Central memory CD8-positive, alpha-beta T cell (primary cell): ENCODE measurements around the gene RNF152.

Experiments
- ATAC-seq: fragments of 150-1000 bp; cut with Tn5 transposase; replicated peaks from 2 replicates; pipeline ENCODE4 v1.10.0; 2022; ENCODE audit warnings: mild to moderate bottlenecking, moderate FRiP score, moderate number of reproducible peaks; ENCODE audit not compliant: poor library complexity, severe bottlenecking; ENCODE audit errors: extremely low read depth
- DNase-seq, 2 donors: peaks; one replicate each; pipeline ENCODE4 v3.0.0; 2021; ENCODE audit warnings: low spot score in 2 of 2
- H3K27ac Mint-ChIP-seq: one replicate; pipeline ENCODE4 v1.8.0; 2022; ENCODE audit warnings: low read depth, mild to moderate bottlenecking, moderate library complexity, mixed read lengths
- H3K27me3 Mint-ChIP-seq: one replicate; pipeline ENCODE4 v1.8.0; 2022; ENCODE audit warnings: mixed read lengths
- H3K36me3 Mint-ChIP-seq: one replicate; pipeline ENCODE4 v1.8.0; 2022; ENCODE audit warnings: mild to moderate bottlenecking, moderate library complexity, mixed read lengths; ENCODE audit not compliant: insufficient read depth
- H3K4me1 Mint-ChIP-seq: one replicate; pipeline ENCODE4 v1.8.0; 2022; ENCODE audit warnings: mixed read lengths
- H3K4me3 Mint-ChIP-seq: one replicate; pipeline ENCODE4 v1.8.0; 2022; ENCODE audit warnings: mild to moderate bottlenecking, moderate library complexity, mixed read lengths
- H3K9me3 Mint-ChIP-seq: one replicate; pipeline ENCODE4 v1.8.0; 2022; ENCODE audit warnings: mixed read lengths

RNF152 gene

DNA sequence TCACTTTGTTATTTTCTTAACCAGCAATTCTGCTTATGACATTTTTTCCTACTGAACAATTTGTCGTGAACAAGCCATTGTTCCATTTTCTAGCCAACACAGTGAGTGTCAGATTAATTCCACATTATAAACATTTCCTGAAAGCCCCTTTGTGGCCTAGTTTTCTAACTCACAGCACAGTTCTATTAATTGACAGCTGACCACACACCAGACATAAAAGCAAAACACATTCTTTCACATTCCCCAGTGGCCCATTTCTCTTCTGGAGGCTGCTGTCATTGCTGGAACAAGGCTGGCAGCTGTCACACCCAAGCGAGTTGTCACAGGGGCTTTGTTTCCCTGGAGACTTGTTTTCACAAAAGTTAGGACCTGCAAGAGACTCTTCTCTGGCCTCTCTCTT, 50.7 kb downstream of the RNF152 start:
- no peak for DNase-seq
- Mint-ChIP-seq H3K4me1 (no peaks in the 10 kb centered on the region), H3K9me3 (no peaks in the 10 kb centered on the region), H3K36me3 (no peaks in the 10 kb centered on the region), H3K27me3 (peaks cover 45% of the 10 kb centered on the region), H3K27ac (no peak overlapping the region), H3K4me3 (no peak overlapping the region)
- no peak for ATAC-seq

DNA sequence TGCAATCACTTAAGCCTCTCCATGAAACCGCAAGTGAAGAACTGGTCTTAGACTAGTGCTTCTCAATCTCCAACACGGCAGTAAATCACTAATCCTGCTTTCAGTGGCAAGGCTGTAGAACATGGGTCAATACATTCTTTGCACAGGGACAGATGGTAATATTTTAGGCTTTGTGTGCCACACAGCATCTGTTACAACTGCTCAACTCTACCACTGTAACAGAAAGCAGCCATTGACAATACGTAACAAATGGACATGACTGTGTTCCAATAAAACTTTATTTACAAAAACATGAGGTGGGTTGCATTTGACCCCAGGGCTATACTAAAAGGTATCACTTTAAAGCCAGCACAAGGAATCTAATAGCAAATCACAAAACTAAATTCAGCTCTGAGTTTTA, 51.1 kb downstream of the RNF152 start:
- Mint-ChIP-seq H3K4me3 (no peak overlapping the region), H3K27ac (no peak overlapping the region), H3K36me3 (no peaks in the 10 kb centered on the region), H3K27me3 (peaks cover 42% of the 10 kb centered on the region), H3K9me3 (no peaks in the 10 kb centered on the region), H3K4me1 (no peaks in the 10 kb centered on the region)
- DNase-seq (no peak), ATAC-seq (no peak)

DNA sequence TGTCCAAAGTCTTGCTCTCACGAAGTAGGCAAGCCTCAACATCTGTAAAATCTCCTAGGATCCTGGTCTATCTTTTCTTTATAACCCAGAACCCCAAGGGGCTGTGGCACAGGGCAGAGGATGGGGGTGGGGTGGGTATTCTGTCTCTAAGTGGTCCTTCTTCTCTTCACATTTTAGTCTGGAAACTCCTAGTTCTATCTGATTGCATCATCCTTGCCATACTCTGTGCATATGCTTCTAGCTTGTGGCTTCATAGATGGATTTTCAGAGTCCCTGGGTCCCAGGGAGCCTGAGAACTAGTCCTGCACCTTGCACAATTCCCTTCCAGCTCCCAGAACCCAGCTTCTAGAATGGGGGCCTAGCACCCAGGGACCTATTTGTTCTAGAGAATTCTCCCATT, 52.5 kb downstream of the RNF152 start:
- Mint-ChIP-seq H3K9me3 (no peaks in the 10 kb centered on the region), H3K27ac (no peak overlapping the region), H3K36me3 (no peaks in the 10 kb centered on the region), H3K4me1 (no peaks in the 10 kb centered on the region), H3K27me3 (peaks cover 31% of the 10 kb centered on the region), H3K4me3 (no peak overlapping the region)
- ATAC-seq (no peak), DNase-seq (no peak)

DNA sequence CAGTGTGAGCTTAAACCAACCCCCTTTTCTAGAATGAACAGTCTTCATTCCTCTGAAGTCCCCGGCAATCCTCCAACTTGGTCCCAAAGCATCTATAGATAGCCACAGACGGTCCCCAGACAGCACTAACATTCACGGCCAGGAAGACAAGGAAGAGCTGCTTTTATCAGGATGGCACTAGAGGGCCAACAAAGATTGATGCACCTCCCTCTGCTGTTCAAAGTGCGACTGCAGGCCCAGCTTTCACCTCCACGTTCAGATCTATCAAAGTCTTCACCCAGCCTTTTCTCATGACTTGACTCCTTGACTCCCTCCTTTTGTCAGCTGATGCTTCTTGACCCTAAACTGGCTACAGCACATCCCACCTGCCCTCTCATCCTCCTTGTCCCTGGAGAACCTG, 54.3 kb downstream of the RNF152 start:
- no peak for ATAC-seq
- Mint-ChIP-seq H3K27me3 (peaks cover 25% of the 10 kb centered on the region), H3K9me3 (no peaks in the 10 kb centered on the region), H3K36me3 (no peaks in the 10 kb centered on the region), H3K4me3 (no peak overlapping the region), H3K4me1 (peaks cover 7% of the 10 kb centered on the region), H3K27ac (no peak overlapping the region)
- DNase-seq: no peak

DNA sequence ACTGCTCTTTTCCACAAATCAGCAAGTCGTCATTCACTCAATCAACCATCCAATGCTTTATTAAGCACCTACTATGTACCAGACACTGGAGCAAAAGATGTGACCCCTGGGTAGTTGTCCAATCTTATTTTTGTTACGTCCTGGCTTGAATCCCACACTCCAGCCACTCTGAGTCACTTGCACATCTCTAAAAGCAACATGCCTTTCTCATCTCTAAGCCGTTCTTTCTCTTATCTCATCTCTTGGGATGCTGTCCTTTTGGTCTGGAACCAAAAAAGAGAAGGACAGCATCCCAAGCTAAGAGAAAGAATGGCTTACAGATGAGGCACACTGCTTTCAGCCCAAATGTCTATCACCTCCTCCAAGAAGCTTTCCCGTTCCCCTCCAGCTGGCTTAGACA, 58.8 kb downstream of the RNF152 start:
- H3K9me3 Mint-ChIP-seq: no peaks in the 10 kb centered on the region
- H3K4me1 Mint-ChIP-seq: peaks cover 16% of the 10 kb centered on the region
- peaks cover 30% of the 10 kb centered on the region for H3K27me3 Mint-ChIP-seq
- H3K36me3 Mint-ChIP-seq: no peaks in the 10 kb centered on the region
- no peak for DNase-seq
- H3K27ac Mint-ChIP-seq: no peak overlapping the region
- H3K4me3 Mint-ChIP-seq: no peak overlapping the region
- ATAC-seq: no peak

DNA sequence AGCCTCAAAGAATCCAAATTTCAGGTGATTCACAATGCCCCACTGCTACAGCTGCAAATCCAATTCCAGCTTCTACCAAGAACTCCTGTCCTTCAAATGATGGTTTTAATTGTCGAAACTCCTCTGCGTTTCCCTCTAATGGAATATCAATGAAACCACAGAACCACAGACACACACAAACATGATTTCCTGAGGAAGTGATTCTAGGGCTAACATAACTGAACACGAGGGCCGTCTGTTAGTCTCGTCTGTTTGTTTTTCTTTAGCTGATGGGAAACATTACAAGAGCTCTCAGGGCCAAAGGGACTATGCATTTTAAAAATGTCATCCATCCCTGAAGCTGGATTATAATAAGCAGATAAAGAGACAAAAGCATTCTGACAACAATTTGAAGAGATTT, 59.4 kb downstream of the RNF152 start:
- ATAC-seq (peak; percentile 19), DNase-seq (no peak)
- H3K27me3 Mint-ChIP-seq: peaks cover 34% of the 10 kb centered on the region
- no peaks in the 10 kb centered on the region for H3K9me3 Mint-ChIP-seq
- H3K36me3 Mint-ChIP-seq: no peaks in the 10 kb centered on the region
- H3K4me3 Mint-ChIP-seq: no peak overlapping the region
- H3K27ac Mint-ChIP-seq: no peak overlapping the region
- peaks cover 16% of the 10 kb centered on the region for H3K4me1 Mint-ChIP-seq

DNA sequence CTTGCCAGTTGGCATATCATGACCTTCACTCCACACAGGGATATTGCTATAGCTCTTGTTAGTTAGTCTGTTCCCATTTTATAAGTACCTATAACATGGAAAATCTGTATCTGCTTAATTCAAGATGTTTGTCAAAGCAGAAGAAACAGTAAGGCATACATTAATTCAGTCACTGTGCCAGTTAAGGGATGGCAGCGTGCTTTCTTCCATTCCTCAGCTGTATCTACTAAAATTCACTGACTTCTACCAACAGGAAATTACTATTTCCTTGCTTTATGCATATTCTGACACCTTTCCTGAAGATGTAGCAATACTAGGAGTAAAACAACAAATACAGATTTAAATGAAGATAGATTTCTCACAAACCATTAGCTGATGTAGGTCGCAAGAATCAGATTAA, 59.9 kb downstream of the RNF152 start:
- H3K4me3 Mint-ChIP-seq: no peak overlapping the region
- no peak overlapping the region for H3K27ac Mint-ChIP-seq
- DNase-seq (no peak), ATAC-seq (no peak)
- no peaks in the 10 kb centered on the region for H3K36me3 Mint-ChIP-seq
- H3K4me1 Mint-ChIP-seq: peaks cover 16% of the 10 kb centered on the region
- peaks cover 34% of the 10 kb centered on the region for H3K27me3 Mint-ChIP-seq
- H3K9me3 Mint-ChIP-seq: no peaks in the 10 kb centered on the region

DNA sequence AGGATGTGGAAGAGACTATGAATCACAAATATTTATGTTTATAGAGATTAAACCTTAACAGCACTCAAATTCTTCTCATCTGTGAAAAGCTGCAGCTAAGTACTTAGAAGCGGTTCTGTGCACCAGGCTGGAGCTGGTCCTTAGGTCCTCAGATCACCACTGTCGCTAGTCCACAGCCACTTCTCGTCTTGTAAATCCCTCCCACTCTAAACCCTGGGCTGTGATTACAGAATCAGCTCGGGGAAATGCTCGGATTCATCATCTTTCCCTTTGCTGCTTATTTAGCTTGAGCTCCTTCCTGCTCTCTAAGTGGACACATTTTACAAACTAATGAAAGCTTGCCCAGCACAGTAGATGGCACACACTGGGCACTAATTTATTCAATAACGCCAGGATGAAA, 61.7 kb downstream of the RNF152 start:
- no peaks in the 10 kb centered on the region for H3K9me3 Mint-ChIP-seq
- no peak overlapping the region for H3K4me3 Mint-ChIP-seq
- H3K27ac Mint-ChIP-seq: no peak overlapping the region
- peaks cover 29% of the 10 kb centered on the region for H3K27me3 Mint-ChIP-seq
- H3K36me3 Mint-ChIP-seq: no peaks in the 10 kb centered on the region
- no peak for ATAC-seq
- no peak for DNase-seq
- peaks cover 16% of the 10 kb centered on the region for H3K4me1 Mint-ChIP-seq

DNA sequence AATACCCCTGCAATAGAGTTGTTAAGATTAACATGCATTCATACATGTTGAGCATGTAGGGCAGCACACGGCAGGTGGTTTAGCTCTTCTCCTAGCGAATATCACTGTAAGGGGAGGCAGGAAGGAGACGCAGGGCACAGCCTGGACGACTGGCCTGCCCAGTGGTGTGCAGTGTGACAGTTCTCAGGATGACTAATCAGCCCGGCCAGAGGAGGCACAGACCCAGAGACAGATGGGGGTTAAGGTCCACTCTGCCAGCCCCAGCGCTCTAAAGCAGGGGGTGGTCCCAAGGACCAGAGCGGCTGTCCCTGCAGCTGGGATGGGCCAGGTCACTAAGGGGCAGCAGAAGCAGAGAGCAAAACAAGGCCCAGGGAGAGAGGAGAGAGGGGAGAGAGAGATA, 63.7 kb downstream of the RNF152 start:
- peaks cover 14% of the 10 kb centered on the region for H3K4me1 Mint-ChIP-seq
- no peaks in the 10 kb centered on the region for H3K9me3 Mint-ChIP-seq
- no peaks in the 10 kb centered on the region for H3K36me3 Mint-ChIP-seq
- no peak overlapping the region for H3K27ac Mint-ChIP-seq
- DNase-seq (no peak), ATAC-seq (no peak)
- H3K4me3 Mint-ChIP-seq: no peak overlapping the region
- H3K27me3 Mint-ChIP-seq: peaks cover 29% of the 10 kb centered on the region

DNA sequence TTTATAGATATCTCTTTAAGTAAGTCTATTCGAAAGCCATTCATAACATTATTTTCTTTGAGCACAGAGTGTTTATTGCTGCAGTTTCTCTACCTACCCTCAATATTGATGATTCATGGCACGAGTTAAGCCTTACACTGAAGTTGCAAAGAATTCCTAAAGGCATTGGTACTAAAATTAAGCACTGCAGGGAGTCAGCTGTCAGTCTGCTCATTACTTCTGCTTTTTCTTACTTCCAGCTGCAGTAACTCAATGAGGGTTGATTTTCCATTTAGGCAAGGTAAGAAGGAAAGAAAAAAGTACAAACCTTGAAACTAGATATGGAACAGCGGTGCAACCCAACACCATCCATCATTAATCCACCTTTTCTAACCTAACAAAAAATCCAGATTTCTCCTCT, 65.2 kb downstream of the RNF152 start:
- H3K9me3 Mint-ChIP-seq: no peaks in the 10 kb centered on the region
- ATAC-seq: no peak
- H3K27ac Mint-ChIP-seq: no peak overlapping the region
- no peaks in the 10 kb centered on the region for H3K36me3 Mint-ChIP-seq
- no peaks in the 10 kb centered on the region for H3K4me1 Mint-ChIP-seq
- peaks cover 29% of the 10 kb centered on the region for H3K27me3 Mint-ChIP-seq
- DNase-seq: no peak
- H3K4me3 Mint-ChIP-seq: no peak overlapping the region

DNA sequence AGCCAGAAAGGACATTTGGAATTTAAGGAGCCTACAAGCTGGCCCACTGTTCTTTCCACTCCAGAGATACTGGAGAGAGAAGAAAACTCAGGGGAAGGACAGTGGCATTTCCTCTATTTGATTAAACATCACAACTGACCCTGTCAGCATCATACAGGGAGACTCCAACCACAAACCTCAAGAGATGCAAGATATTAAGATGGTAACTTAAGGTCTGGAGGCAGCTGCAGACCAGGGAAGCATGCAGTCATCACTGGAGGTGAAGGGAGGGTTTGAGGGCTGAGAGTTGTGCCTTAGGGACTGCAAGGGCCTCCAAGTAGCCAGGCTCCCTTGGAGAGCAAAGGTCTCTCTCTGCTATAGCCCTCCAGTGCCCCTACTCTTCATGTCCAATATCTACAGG, 67.4 kb downstream of the RNF152 start:
- no peaks in the 10 kb centered on the region for H3K4me1 Mint-ChIP-seq
- H3K36me3 Mint-ChIP-seq: no peaks in the 10 kb centered on the region
- no peak for DNase-seq
- H3K4me3 Mint-ChIP-seq: no peak overlapping the region
- H3K9me3 Mint-ChIP-seq: no peaks in the 10 kb centered on the region
- H3K27me3 Mint-ChIP-seq: peaks cover 25% of the 10 kb centered on the region
- no peak overlapping the region for H3K27ac Mint-ChIP-seq
- ATAC-seq: no peak

DNA sequence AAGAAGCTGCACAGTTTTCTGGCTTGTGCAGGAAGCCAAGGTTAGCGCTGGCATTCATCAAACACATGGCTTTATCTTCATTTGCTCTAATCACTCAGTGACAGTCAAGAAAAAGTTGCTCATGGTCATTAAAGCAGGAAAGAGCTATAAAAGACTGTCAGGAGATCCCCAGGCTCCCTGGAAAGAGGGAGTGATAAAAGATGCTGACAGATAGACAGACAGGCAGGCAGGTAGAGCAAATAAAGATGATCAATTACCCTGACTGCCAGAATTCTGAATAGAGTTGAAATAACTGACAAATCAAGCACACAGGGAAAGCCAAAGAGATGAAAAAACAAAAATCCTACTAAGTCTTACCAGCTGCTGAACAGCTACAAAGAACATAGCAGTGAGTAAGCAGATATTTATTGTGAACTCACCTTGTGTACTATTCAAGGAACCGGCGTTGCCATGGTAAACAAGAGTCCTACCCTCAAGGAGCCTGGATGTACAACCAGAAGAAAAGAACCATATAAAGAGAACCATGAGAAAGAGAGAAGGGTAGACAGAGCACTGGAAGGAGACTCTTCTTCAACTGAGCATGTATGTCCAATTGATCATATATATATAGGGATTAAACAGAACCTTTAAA, 68.0 kb downstream of the RNF152 start:
- no peak for DNase-seq
- H3K4me3 Mint-ChIP-seq: no peak overlapping the region
- no peak overlapping the region for H3K27ac Mint-ChIP-seq
- peaks cover 20% of the 10 kb centered on the region for H3K27me3 Mint-ChIP-seq
- no peaks in the 10 kb centered on the region for H3K4me1 Mint-ChIP-seq
- H3K36me3 Mint-ChIP-seq: no peaks in the 10 kb centered on the region
- no peak for ATAC-seq
- no peaks in the 10 kb centered on the region for H3K9me3 Mint-ChIP-seq

DNA sequence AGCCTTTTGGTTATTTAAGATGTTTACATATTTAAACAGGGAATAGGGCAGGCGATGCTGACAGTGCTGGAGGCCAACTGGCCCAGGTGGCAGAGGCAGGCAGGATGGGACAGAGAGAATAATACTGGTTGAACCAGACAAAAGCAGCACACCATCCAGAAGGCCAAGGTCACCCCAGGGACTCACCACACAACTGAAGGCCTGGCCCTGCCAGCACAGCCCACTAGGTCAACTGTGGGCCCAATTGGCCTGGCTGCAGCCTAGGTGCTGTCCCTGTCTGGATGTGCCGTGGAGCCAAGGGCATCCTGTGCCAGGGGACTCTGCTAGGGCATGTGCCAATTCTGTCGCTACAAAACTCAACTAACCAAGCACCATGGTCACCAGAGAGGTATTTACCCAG, 69.2 kb downstream of the RNF152 start:
- ATAC-seq (no peak), DNase-seq (no peak)
- H3K36me3 Mint-ChIP-seq: peaks cover 2% of the 10 kb centered on the region
- peaks cover 7% of the 10 kb centered on the region for H3K27me3 Mint-ChIP-seq
- H3K4me3 Mint-ChIP-seq: no peak overlapping the region
- H3K27ac Mint-ChIP-seq: no peak overlapping the region
- H3K4me1 Mint-ChIP-seq: no peaks in the 10 kb centered on the region
- no peaks in the 10 kb centered on the region for H3K9me3 Mint-ChIP-seq

DNA sequence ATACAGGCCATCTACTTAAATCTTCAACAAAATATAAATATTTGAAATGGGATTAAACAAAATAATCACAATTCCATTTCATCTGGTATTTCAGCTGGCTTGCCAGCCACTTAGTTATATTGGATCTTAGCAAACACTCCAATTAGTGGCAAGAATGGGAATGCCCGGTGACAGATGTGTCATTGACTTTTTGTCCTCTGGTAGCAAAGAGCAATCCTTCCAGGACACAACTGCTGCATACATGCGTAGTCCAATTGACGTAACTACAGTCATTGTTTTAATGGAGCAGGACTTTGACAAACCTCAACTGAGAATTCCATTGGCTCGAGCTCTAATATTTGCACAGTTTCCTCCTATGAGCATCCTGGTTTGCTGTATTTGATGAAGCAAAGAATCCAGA, 69.9 kb downstream of the RNF152 start:
- DNase-seq: no peak
- Mint-ChIP-seq H3K9me3 (no peaks in the 10 kb centered on the region), H3K4me1 (no peaks in the 10 kb centered on the region), H3K4me3 (no peak overlapping the region), H3K36me3 (peaks cover 2% of the 10 kb centered on the region), H3K27me3 (peaks cover under 1% of the 10 kb centered on the region), H3K27ac (no peak overlapping the region)
- no peak for ATAC-seq
